HG02981 (cell line): ENCODE results near the gene CC2D1A.

ENCODE experiments used
- ATAC-seq: cut with Tn5 transposase; IDR thresholded peaks from one replicate; pipeline ENCODE4 v1.9.1; 2021; ENCODE audit warnings: mild to moderate bottlenecking, moderate library complexity; ENCODE audit not compliant: unreplicated experiment

CC2D1A gene

GRCh38 chr19:13975870-13976269 is 69.9 kb downstream of the CC2D1A start:
- ATAC-seq = no peak

- ATAC-seq = no peak
Measured at GRCh38 chr19:13976446-13976845, 70.4 kb downstream of the CC2D1A start.

- ATAC-seq = no peak
Measured at GRCh38 chr19:13977803-13978202, 71.8 kb downstream of the CC2D1A start.

GRCh38 chr19:13978351-13979243 is 72.6 kb downstream of the CC2D1A start:
- no peak for ATAC-seq

- ATAC-seq = no peak
Measured at GRCh38 chr19:13979244-13979615, 73.2 kb downstream of the CC2D1A start.

- no peak for ATAC-seq
Measured at GRCh38 chr19:13979686-13980085, 73.7 kb downstream of the CC2D1A start.

GRCh38 chr19:13980340-13980739 is 74.3 kb downstream of the CC2D1A start:
- no peak for ATAC-seq
